ENCODE data around the gene UBE2F.

DNA sequence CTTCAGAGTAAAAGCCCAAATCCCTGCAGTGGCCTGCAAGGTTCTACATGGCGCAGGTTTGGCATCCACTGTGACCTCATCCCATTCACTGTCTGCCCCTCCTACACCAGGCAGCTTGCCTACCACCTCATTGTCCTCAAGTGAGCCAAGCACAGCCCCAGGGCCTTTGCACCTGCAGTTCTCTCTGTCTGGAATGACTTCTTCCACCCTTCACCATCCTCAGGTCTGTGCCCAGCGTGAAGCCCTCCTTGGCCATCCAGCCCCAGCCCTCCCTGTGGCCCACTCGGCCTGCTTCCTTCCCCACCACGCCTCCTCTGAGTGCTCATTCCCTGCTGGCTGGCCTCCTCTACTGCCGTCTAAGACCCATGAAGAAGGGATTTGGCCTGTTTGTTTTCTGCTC, 32.6 kb upstream of the UBE2F start:
- TF ChIP-seq, protein P1, sequence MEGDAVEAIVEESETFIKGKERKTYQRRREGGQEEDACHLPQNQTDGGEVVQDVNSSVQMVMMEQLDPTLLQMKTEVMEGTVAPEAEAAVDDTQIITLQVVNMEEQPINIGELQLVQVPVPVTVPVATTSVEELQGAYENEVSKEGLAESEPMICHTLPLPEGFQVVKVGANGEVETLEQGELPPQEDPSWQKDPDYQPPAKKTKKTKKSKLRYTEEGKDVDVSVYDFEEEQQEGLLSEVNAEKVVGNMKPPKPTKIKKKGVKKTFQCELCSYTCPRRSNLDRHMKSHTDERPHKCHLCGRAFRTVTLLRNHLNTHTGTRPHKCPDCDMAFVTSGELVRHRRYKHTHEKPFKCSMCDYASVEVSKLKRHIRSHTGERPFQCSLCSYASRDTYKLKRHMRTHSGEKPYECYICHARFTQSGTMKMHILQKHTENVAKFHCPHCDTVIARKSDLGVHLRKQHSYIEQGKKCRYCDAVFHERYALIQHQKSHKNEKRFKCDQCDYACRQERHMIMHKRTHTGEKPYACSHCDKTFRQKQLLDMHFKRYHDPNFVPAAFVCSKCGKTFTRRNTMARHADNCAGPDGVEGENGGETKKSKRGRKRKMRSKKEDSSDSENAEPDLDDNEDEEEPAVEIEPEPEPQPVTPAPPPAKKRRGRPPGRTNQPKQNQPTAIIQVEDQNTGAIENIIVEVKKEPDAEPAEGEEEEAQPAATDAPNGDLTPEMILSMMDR (IDR thresholded peaks at IDR 0.05), result no peak
- TF ChIP-seq NFE2L2 (conservative IDR thresholded peaks at IDR 0.05; ENCODE audit: low read length), result no peak
- TF ChIP-seq CEBPB (IDR thresholded peaks at IDR 0.05), result no peak
- TF ChIP-seq ZC3H11A (IDR thresholded peaks at IDR 0.05), result no peak
- TF ChIP-seq TP53 (CRISPR knock-in tag; IDR thresholded peaks at IDR 0.05), result no peak
- TF ChIP-seq MAZ (IDR thresholded peaks at IDR 0.05; ENCODE audit: borderline replicate concordance, low read depth, low read length), result no peak
- TF ChIP-seq EP300 (IDR thresholded peaks at IDR 0.05), result no peak
- TF ChIP-seq MAFK (IDR thresholded peaks at IDR 0.05; ENCODE audit: partially characterized antibody), result no peak
- TF ChIP-seq HOXB5 (CRISPR knock-in tag; IDR thresholded peaks at IDR 0.05), result no peak

Data from A549 (cell line).